Measurements from ENCODE around the gene RP9. TPM values are rescaled to one million over a fixed set of nuclear protein-coding genes. Genes with fewer than 3 reads are reported as not detected.

The RP9 gene
- polyA plus RNA-seq, 10 donors = 19.5 to 30.1 (median 23.9) TPM

DNA sequence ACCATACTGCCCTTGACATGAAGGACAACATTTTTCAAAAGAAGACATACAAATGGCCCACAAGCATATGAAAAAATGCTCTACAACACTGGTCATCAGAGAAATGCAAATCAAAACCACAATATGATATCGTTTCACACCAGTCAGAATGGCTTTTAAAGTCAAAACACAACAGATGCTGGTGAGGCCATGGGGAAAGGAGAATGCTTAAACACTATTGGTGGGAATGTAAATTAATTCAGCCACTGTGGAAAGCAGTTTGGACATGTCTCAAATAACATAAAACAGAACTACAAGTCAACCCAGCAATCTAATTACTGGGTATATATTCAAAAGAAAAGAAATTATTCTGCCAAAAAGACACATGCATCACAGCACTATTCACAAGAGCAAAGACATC lies 42.4 kb downstream of the RP9 start:
- no peak for DNase-seq

DNA sequence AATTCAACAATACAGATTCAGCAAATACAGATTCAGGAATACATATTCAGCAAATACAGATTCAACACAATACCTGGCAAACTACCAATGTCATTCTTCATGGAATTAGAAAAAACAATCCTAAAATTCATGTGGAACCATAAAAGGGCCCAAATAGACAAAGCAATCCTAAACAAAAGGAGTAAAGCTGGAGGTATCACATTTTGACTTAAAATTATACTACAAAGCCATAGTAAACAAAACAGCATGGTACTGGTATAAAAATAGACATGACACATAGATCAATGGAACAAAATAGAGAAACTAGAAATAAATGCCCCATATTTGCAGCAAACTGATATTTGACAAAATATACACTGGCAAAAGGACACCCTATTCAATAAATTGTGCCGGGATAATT lies 43.2 kb downstream of the RP9 start:
- DNase-seq = no peak

DNA sequence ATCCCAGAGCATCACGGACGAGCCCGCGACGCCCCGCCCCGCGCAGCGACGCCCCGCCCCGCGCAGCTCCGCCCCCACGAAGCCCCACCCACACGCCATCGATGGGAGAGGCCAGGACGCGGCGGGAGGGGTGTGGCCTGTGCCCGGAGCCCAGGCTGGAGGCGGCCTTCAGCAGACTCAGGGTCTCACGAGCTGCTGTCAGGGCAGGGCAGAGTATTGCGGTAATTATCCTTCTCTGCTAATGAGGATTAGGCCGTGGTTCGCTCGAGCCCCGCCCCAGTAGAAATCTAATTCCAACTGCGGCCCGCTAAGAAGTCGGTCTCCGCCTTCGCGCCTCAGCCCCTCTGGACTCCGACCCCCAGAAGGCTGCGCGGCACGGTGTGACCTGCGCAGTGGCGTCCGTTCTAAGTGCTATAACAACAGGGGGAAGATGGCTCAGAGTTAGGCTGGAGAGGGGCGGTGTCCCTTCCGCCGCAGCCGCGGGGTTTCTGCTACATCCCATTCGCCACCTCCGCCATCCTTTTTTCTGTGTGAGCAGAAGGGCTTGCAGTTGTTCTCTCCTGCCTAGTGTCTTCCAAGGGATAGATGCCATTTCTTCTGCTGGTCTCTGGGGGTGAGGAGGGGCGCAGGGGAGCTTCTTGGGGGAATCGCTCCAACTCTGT lies 46.3 kb downstream of the RP9 start:
- DNase-seq = peak; percentile 96 to 100 (median 97)

DNA sequence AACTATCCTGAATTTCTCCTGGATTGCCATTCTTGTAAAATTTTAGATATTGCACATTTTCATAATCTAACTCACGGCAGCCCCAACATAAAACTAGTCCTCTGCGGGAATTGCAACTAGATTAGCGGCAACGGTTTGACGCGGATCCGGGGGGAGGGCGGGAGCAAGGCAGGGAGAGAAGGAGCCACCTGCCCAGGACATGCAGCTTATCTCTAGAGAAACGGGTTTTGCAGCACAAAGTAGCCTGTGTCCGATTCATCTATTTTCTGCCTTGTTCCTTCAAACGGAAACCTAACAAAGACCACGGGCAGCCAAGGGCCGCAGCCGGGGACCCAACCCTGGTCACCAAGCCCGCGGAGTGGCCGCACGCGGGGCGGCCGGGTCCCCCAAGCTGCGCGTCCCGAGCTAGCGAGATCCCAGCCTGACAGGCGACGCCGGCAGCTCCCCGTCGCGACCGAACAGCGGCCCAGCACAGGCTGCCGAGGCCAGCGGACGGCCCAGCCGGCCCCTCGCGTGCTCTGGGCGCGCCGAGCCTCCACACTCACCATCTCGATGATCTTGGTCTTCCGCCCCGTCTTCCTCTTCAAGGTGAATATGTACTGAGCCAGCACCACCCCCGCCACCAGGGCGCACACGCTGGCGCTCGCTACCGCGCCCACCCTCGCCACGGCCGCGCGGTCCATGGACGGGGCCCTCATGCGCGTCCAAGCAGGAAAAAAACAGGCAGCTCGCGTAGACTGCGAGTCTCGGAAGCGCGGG lies 47.0 kb downstream of the RP9 start, which contains the start of gene NT5C3A:
Gene NT5C3A, minus strand, starts transcription at position 754 of the 759 bp plus-strand sequence. Its CDS starts 71 bp downstream, at position 683.
- DNase-seq = peak in 1 of 3 donors; percentile 42

DNA sequence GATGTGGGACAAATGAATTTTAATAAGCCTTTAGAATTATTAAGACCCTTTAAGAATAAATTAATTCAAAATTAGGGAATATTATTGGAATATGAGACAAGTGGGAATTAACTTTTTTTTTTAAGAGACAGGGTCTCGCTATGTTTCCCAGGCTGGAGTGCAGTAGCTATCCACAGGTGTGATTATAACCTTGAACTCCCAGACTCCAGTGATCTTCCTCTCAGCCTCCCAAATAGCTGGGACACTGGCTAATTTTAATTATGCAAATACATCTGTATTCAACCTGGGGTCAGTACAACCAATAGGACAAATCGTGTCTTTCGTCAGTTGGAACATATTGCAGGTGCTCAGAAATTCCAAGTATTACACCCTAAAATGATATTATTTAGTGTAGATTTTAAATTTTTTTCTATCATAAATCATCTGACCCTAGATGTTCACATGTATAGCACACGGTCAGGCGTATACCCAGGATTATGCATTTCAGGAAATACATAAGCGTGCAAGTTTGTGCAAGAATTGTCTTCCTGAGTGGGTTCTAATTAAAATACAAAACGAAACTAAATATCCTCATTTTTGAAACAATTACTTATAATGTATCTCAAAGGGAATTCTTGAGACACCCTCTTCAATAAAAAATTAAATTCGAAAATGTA lies 47.8 kb downstream of the RP9 start:
- DNase-seq = no peak

DNA sequence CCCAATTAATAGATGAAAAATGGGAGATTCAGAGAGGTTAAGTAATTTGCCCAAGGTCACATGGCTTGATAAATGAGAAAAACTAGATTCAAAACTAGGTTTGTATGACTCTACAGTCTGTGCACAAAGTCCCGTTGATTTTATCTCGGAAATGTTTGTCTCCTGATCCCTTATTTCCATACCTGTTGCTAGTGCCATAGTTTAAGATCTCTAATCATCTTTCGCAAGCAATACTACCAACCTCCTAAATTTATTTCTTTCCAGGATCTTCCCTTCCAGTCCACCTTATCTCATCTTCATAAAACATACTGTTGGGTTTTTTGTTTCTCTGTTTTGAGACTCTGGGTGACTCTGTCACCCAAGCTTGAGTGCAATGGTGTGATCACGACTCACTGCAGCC lies 49.6 kb downstream of the RP9 start:
- DNase-seq = no peak

DNA sequence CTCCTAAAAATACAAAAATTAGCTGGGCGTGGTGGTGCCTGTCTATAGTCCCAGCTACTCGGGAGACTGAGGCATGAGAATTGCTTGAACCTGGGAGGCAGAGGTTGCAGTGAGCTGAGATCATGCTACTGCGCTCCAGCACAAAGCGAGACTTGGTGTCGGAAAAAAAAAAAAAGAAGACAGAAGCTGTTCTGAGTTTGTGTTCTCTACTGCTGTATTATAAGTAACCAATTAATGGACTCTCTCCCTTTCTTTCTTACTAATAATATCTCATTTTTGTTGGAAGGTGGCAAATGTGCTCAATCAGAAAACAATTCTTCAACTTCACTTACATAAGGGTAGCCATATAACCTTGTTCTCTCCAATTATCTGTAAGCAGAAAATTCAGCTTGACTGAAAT lies 54.0 kb downstream of the RP9 start:
- no peak for DNase-seq

DNA sequence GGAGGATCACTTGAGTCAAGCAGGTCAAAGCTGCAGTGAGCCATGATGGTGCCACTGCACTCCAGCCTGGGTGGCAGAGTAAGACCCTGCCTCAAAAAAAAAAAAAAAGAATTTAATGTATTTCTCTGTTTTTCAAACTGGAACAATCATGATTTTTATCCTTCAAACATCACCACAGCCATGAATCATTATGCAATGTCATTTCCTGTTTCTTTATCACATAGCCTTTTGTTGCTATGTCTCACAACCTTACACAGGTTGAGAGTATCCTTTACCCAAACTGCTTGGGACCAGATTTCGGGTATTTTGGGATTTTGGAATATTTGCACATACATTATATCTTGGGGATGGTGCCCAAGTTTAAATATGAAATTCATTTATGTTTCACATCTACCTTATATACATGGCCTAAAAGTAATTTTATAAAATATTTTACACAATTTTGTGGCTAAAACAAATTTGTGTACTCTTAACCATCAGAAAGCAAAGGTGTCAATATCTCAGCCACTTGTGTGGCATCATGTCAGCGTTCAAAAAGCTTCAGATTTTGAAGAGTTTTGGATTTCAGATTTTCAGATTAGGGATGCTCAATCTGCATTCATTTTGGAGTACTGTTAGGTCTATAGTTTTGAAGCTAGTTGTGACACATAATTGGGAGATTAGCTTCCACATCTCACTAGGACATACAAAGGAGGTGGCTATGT lies 54.8 kb downstream of the RP9 start:
- DNase-seq = no peak

DNA sequence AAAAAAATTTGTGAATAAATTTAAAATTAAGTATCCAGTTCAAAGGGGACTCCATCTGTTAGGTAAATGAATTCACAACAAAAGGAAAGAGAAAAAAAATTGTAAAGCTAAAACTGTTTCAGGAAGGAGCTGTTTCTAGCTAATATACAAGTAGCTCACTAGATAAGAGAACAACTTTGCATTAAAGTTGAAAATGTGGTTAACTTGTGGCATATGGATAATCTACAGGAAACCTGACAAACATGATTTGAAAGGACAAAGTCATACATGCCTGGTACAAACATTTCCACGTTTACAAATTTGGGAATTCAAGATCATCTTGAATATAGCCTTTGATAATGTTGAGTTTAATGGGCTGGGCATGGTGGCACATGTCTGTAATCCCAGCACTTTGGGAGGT lies 55.5 kb downstream of the RP9 start:
- DNase-seq = no peak

DNA sequence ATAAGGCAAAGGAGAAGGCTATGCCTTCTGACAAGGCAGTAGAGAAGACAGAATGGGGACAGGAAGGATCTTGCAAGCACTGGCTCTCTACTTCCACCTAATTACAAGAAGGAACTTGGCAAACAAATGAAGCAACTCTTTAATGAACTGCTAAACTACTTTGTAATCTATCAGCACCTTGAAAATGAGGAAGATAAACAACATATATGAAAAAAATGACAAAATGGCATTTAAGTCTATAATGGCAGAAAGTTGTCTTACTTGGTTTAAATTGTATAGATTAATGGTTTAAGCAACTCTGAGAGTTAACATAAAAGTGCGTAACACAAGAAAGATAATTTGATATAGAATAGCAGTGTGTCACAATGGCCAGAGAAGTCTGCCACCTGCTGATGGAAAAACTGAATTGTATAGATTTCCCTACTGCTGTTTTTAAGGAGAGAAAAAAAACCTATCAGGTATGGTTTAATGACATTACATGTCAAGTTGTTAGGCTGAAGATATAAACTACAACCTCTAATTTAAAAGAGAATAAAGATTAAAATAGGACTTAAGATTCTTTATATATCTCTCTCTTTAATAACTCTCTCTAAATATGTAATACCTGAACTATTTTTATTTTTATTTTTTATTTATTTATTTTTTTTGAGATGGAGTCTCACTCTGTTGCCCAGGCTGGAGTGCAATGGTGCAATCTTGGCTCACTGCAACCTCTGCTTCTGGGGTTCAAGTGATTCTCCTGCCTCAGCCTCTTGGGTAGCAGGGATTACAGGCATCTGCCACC lies 58.5 kb downstream of the RP9 start:
- DNase-seq = peak; percentile 49 to 80 (median 57)

DNA sequence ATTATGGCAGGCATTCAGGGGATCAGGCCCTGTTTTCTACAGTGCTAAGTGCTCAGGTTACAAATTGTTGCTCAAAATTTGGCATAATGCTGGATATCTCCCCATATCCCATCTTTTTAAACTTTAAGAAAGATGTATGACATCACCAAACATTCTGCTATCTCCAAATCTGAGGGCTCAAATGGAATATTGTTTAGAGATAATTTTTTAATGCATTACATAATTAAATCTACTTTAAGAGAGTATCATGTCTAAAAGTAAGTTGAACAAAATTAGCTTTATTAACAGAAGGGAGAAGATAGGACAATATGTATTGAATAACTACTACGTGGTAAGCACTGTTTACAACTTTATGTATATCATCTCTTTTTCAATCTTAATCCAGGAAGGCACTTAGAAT lies 60.5 kb downstream of the RP9 start:
- no peak for DNase-seq

DNA sequence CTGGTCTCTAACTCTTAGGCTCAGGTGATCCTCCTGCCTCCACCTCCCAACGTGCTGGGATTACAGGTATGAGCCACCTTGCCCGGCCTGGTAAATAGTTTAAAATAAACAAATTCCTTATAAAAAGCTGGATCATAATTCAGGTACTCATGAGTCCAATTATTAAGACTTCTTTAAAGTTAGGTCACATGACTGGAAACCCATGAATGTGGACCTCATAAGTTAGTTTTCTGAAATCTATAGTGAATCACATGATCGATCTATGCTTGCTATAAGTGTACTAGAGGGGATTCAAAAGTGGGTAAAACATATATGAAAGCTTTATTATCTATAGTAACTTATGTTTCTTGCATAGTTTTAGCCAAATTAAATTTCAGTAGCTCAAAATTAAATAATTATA lies 60.9 kb downstream of the RP9 start:
- DNase-seq = no peak

DNA sequence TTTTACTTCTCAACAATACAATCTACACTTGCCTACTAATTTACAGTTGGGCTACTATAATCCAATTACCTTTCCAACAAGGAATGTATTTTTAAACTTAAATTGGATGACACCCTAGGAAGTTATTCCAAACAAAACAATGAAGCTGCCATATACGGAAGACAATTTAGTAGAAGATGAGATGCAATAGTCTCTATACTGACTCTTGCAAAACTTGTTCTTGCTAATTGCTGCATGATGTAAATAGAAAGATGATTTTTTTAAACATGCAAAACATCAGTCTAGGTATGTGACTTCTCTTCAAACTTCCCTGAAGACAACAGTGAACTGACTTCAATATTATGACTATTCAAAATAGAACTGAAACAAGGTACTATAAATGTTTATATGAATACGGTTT lies 64.2 kb downstream of the RP9 start:
- DNase-seq = peak in 1 of 3 donors; percentile 14

Other genes with a start within 250 kb of the RP9 start
- 10 to 100 TPM; 26.9 to 47.2 (median 40.1) TPM for gene KBTBD2, start 217.6 kb downstream of the RP9 start, polyA plus RNA-seq (ENCODE audit: insufficient read length in 10 of 10)
- gene FKBP9, start 152.0 kb downstream of the RP9 start, polyA plus RNA-seq (ENCODE audit: insufficient read length in 10 of 10) = 100 to 1,000 TPM; 135 to 257 (median 167) TPM
- 10 to 100 TPM; 17.9 to 46.1 (median 27.9) TPM for gene NT5C3A, start 46.6 kb downstream of the RP9 start, polyA plus RNA-seq (ENCODE audit: insufficient read length in 10 of 10)
- gene BBS9, start 20.2 kb upstream of the RP9 start, polyA plus RNA-seq (ENCODE audit: insufficient read length in 10 of 10) = 10 to 100 TPM; 13.5 to 26.9 (median 16.7) TPM

All from muscle of back (tissue), 11 donors.